HL-60 (cell line): ENCODE measurements around the gene RAP1A.

Experiments used
- DNase-seq, 2 experiments: peaks; one replicate each; pipeline ENCODE4 v3.0.0-alpha.2; 2010 to 2020; ENCODE audit warnings: low read depth in 1 of 2, low spot score in 1 of 2
- H3K27ac ChIP-seq: fragments of 250-450 bp; sonication (Bioruptor Pico); replicated peaks from 2 replicates; pipeline ENCODE4 v1.5.1; 2020; ENCODE audit warnings: mild to moderate bottlenecking, moderate library complexity
- H3K27me3 ChIP-seq: fragments of 250-450 bp; sonication (Bioruptor Pico); 2 replicates; pipeline ENCODE4 v1.5.1; 2021; ENCODE audit warnings: mild to moderate bottlenecking, moderate library complexity; ENCODE audit not compliant: insufficient read depth, poor library complexity, severe bottlenecking
- H3K4me3 ChIP-seq: replicated peaks from 2 replicates; pipeline ENCODE4 v1.5.1; 2011; ENCODE audit warnings: mild to moderate bottlenecking, control low read depth, low read length; ENCODE audit not compliant: insufficient read depth
- GABPA ChIP-seq: IDR thresholded peaks from 2 replicates; pipeline ENCODE4 v1.6.1; 2012; ENCODE audit warnings: low read depth
- POLR2AphosphoS5 ChIP-seq: IDR thresholded peaks from 2 replicates; pipeline ENCODE4 v1.6.1; 2012; ENCODE audit warnings: low read depth
- SPI1 ChIP-seq: IDR thresholded peaks from 2 replicates; pipeline ENCODE4 v1.6.1; 2012; ENCODE audit warnings: low read depth, mild to moderate bottlenecking, borderline replicate concordance
- TF ChIP-seq, protein P1 (sequence below): IDR thresholded peaks from one replicate; pipeline ENCODE4 v1.5.1; 2011; ENCODE audit warnings: low read length, control low read depth, inconsistent platforms; ENCODE audit not compliant: insufficient read depth
- TF ChIP-seq, protein P2 (sequence below): IDR thresholded peaks from 2 replicates; pipeline ENCODE4 v1.6.1; 2012; ENCODE audit warnings: low read depth; ENCODE audit not compliant: insufficient replicate concordance

RAP1A gene

GRCh38 chr1:111723091-111723806 lies 103.7 kb downstream of the RAP1A start:
- Histone ChIP-seq H3K27ac (no peak overlapping the region), H3K4me3 (no peak overlapping the region), H3K27me3 (no peaks in the 10 kb centered on the region)
- DNase-seq: no peak
- TF ChIP-seq POLR2AphosphoS5 (no peak), GABPA (no peak), SPI1 (no peak)
- TF ChIP-seq, protein P1, sequence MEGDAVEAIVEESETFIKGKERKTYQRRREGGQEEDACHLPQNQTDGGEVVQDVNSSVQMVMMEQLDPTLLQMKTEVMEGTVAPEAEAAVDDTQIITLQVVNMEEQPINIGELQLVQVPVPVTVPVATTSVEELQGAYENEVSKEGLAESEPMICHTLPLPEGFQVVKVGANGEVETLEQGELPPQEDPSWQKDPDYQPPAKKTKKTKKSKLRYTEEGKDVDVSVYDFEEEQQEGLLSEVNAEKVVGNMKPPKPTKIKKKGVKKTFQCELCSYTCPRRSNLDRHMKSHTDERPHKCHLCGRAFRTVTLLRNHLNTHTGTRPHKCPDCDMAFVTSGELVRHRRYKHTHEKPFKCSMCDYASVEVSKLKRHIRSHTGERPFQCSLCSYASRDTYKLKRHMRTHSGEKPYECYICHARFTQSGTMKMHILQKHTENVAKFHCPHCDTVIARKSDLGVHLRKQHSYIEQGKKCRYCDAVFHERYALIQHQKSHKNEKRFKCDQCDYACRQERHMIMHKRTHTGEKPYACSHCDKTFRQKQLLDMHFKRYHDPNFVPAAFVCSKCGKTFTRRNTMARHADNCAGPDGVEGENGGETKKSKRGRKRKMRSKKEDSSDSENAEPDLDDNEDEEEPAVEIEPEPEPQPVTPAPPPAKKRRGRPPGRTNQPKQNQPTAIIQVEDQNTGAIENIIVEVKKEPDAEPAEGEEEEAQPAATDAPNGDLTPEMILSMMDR: no peak
- TF ChIP-seq, protein P2, sequence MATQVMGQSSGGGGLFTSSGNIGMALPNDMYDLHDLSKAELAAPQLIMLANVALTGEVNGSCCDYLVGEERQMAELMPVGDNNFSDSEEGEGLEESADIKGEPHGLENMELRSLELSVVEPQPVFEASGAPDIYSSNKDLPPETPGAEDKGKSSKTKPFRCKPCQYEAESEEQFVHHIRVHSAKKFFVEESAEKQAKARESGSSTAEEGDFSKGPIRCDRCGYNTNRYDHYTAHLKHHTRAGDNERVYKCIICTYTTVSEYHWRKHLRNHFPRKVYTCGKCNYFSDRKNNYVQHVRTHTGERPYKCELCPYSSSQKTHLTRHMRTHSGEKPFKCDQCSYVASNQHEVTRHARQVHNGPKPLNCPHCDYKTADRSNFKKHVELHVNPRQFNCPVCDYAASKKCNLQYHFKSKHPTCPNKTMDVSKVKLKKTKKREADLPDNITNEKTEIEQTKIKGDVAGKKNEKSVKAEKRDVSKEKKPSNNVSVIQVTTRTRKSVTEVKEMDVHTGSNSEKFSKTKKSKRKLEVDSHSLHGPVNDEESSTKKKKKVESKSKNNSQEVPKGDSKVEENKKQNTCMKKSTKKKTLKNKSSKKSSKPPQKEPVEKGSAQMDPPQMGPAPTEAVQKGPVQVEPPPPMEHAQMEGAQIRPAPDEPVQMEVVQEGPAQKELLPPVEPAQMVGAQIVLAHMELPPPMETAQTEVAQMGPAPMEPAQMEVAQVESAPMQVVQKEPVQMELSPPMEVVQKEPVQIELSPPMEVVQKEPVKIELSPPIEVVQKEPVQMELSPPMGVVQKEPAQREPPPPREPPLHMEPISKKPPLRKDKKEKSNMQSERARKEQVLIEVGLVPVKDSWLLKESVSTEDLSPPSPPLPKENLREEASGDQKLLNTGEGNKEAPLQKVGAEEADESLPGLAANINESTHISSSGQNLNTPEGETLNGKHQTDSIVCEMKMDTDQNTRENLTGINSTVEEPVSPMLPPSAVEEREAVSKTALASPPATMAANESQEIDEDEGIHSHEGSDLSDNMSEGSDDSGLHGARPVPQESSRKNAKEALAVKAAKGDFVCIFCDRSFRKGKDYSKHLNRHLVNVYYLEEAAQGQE: no peak

GRCh38 chr1:111723871-111724270 lies 104.3 kb downstream of the RAP1A start:
- no peaks in the 10 kb centered on the region for H3K27me3 ChIP-seq
- no peak overlapping the region for H3K4me3 ChIP-seq
- no peak overlapping the region for H3K27ac ChIP-seq
- no peak for DNase-seq
- TF ChIP-seq, protein P2: no peak
- TF ChIP-seq GABPA (no peak), POLR2AphosphoS5 (no peak), SPI1 (no peak)
- TF ChIP-seq, protein P1: no peak

GRCh38 chr1:111725192-111725591 lies 105.6 kb downstream of the RAP1A start:
- Histone ChIP-seq H3K4me3 (no peak overlapping the region), H3K27ac (no peak overlapping the region), H3K27me3 (no peaks in the 10 kb centered on the region)
- DNase-seq: no peak
- TF ChIP-seq SPI1: no peak
- TF ChIP-seq, protein P2: no peak
- TF ChIP-seq, protein P1: no peak
